Measurements from ENCODE around the gene TMEM170A. TPM values are rescaled to one million over a fixed set of nuclear protein-coding genes. Genes with fewer than 3 reads are reported as not detected.
"Not testable (repeated sequence)": the region's sequence is repeated elsewhere in the genome, so short reads cannot be mapped to it uniquely, and the experiment has no call there.

TMEM170A gene, protein sequence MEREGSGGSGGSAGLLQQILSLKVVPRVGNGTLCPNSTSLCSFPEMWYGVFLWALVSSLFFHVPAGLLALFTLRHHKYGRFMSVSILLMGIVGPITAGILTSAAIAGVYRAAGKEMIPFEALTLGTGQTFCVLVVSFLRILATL
- total RNA-seq (2014; rRNA removed; shearing (Covaris generic)) = 21.6 and 22.0 TPM in 2 replicates

DNA sequence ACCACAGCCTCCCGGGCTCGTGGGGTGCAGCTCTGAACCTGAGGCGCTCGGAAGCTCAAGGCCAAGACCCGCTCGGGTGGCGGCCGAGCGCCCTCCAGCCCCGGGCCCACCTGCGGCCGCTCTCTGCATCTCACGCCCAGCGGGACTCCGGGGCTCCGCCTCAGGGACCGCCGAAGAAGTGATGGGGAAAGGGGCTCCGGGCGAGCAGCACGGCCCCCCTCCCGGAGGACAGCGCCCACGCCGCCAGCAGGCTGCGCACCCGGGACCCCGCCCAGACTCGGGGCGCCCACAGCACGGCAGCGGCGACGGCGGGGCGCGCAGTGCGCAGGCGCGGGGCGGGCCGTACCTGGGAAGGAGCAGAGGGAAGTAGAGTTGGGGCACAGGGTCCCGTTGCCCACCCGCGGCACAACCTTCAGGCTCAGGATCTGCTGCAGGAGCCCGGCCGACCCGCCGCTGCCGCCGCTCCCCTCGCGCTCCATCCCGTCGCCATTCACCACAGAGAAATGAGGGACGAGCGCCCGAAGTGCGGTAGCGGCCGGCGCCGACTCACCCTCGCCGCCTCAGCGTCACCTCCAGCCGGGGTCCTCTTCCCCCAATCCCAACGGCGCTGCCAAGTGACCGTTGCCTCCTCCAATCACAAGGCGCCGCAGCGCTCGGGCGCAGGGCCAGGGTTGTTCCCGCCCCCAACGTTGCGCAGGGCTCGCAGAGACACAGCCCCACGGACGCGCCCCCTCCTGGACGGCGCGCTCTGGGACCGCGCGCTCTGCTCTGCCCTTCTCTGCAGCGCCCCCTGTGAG is at the start of gene TMEM170A:
Gene TMEM170A, minus strand, starts transcription at position 568 of the 797 bp plus-strand sequence. Its CDS starts 89 bp downstream, at position 479.
- peak within 1 kb of the TSS; percentile 93 for H3K4me3 ChIP-seq
- no peaks in the 10 kb centered on the region for H3K36me3 ChIP-seq
- H3K27me3 ChIP-seq = no peaks in the 10 kb centered on the region
- H3K4me1 ChIP-seq = no peaks in the 10 kb centered on the region
- peak; percentile 96 for DNase-seq
- no peaks in the 10 kb centered on the region for H3K9me3 ChIP-seq (replicated peaks)
- peak within 1 kb of the TSS; percentile 58 for H3K27ac ChIP-seq

DNA sequence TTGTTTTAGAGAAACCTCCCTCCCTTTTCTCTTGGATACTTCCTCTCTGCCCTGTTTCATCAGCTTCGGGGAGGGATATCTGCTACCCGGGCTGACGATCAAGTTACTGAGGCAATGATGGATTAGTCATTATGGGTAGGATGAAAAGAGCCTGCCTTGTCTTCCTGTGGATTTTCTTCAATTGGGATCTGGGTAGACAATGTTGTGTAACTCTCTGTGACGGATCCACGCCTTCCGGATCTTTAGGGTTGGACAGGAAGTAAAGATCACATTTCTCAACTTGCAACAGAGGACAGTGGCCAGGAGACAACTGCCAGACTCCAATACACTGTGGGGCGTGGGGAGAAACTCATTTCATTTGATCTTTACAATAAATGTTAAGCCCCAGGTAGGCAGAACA is 42.1 kb upstream of the TMEM170A start:
- DNase-seq = peak in 1 of 2 experiments; percentile 62
- no peaks in the 10 kb centered on the region for H3K27me3 ChIP-seq
- no peaks in the 10 kb centered on the region for H3K9me3 ChIP-seq (replicated peaks)
- H3K36me3 ChIP-seq = no peaks in the 10 kb centered on the region
- peak overlapping the region; percentile 31; the same call in 1 of the 2 replicates for H3K4me3 ChIP-seq
- no peak overlapping the region for H3K27ac ChIP-seq
- 0 out of 2 replicates have a peak, but pooled peaks cover 3% of the 10 kb centered on the region for H3K4me1 ChIP-seq

DNA sequence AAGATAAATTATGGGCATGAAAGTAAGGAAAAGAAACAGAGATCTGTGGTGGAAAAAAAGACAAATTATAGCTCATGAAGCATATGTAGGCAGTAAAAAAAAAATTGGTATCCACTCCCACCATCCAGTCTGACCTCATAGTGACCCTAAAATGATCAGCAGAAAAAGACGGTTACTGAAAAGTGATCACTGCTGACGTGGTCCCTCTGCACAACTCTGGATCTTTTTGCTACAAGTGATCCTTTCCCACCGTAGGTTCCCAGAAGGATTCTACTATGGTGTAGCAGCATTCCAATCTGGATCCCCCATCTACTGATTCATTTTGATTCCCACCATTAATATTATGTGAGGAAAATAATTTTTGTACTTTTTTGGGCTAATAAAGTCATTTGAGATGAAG is 41.6 kb upstream of the TMEM170A start:
- DNase-seq = no peak
- Histone ChIP-seq H3K4me1 (0 out of 2 replicates have a peak, but pooled peaks cover 3% of the 10 kb centered on the region), H3K4me3 (peak overlapping the region; percentile 31; the same call in 1 of the 2 replicates), H3K9me3 (replicated peaks) (no peaks in the 10 kb centered on the region), H3K36me3 (no peaks in the 10 kb centered on the region), H3K27ac (no peak overlapping the region), H3K27me3 (no peaks in the 10 kb centered on the region)

DNA sequence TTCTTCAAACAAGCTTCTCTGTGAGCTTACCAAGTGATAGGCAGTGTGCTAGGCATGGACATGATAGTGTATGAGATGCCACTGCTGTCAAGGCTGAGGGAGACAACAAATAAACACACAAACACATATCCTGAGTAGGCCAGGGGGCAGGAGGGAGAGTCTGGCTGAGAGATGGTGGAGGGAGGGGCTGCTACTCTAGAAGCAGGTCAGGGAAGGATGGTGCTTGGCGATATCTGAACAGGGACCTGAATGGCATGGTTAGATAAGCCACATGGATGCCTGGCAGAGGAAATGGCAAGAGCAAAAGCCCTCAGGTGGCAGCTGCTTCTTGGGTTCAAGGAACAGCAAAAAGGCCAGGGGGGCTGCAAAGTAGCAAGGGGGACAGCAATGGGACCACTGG is 39.3 kb upstream of the TMEM170A start:
- Histone ChIP-seq H3K4me3 (no peak overlapping the region), H3K36me3 (no peaks in the 10 kb centered on the region), H3K27ac (no peak overlapping the region), H3K4me1 (0 out of 2 replicates have a peak, but pooled peaks cover 3% of the 10 kb centered on the region), H3K9me3 (replicated peaks) (no peaks in the 10 kb centered on the region), H3K27me3 (no peaks in the 10 kb centered on the region)
- no peak for DNase-seq

DNA sequence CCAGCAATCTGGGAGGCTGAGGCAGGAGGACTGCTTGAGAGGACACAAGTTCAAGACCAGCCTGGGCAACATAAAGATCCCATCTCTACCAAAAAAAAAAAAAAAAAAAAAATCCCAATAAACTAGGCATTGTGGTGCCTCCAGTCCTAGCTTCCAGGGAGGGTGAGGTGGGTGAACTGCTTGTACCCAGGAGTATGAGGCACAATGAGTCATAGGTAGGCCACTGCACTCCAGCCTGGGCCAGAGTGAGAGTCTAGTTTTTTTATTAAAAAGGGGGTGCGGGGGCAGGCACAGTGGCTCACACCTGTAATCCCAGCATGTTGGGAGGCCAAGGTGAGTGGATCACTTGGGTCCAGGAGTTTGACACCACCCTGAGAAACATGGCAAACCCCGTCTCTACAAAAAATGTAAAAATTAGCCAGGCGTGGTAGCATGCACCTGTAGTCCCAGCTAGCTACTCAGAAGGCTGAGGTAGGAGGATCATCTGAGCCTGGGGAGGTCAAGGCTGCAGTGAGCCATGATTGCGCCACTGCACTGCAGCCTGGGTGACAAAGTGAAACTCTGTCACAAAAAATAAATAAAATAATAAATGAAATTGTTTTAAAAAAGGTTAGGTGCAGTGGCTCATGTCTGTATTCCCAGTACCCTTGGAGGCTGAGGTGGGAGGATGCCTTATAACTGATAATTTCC is 38.6 kb upstream of the TMEM170A start:
- DNase-seq = no peak

DNA sequence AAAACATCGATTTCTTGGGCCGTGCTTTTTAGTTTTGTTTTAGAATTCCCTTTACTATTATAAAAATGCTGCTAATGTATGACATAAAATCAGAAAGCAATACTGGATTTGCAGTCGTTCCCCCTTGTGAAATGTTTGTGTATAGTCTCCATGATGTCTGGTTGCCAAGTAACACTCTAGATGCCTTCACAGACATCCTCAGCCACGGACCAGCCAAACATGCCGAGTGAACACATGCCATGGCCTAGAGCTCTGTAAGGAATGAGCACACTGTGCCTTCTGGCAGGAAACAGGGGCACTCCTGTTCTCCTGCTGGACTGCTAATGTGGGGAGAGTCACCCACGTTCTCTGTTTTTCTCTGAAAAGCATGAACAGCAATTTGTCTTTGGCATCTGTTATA is 37.3 kb upstream of the TMEM170A start:
- H3K4me1 ChIP-seq; H3K27ac ChIP-seq; H3K36me3 ChIP-seq; DNase-seq; H3K27me3 ChIP-seq; H3K9me3 ChIP-seq (replicated peaks); H3K4me3 ChIP-seq: not testable (repeated sequence)

More for the DNA sequence above, 38.6 kb upstream of the TMEM170A start:
- H3K27me3 ChIP-seq = no peaks in the 10 kb centered on the region
- no peaks in the 10 kb centered on the region for H3K36me3 ChIP-seq
- H3K4me1 ChIP-seq = peaks cover 6% of the 10 kb centered on the region; the same call in 1 of the 2 replicates
- H3K27ac ChIP-seq = no peak overlapping the region
- no peaks in the 10 kb centered on the region for H3K9me3 ChIP-seq (replicated peaks)
- no peak overlapping the region for H3K4me3 ChIP-seq

DNA sequence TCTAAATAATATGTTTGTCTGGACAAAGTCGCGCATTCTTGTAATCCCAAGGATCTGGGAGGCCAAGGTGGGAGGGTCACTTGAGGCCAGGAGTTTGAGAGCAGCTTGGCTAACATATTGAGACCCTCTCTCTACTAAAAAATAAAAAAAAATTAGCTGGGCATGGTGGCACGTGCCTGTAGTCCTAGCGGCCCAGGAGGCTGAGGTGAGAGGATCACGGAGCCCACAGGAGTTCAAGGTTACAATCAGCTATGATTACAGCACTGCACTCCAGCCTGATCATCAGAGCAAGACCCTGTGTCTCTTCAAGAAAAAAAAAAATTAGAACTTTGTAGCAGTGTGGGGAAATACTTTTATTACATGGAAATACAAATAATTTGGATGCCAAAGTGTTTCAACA is 36.9 kb upstream of the TMEM170A start:
- Histone ChIP-seq H3K4me3 (no peak overlapping the region), H3K4me1 (peaks cover 6% of the 10 kb centered on the region; the same call in 1 of the 2 replicates), H3K9me3 (replicated peaks) (no peaks in the 10 kb centered on the region), H3K36me3 (no peaks in the 10 kb centered on the region), H3K27me3 (no peaks in the 10 kb centered on the region), H3K27ac (no peak overlapping the region)
- no peak for DNase-seq

DNA sequence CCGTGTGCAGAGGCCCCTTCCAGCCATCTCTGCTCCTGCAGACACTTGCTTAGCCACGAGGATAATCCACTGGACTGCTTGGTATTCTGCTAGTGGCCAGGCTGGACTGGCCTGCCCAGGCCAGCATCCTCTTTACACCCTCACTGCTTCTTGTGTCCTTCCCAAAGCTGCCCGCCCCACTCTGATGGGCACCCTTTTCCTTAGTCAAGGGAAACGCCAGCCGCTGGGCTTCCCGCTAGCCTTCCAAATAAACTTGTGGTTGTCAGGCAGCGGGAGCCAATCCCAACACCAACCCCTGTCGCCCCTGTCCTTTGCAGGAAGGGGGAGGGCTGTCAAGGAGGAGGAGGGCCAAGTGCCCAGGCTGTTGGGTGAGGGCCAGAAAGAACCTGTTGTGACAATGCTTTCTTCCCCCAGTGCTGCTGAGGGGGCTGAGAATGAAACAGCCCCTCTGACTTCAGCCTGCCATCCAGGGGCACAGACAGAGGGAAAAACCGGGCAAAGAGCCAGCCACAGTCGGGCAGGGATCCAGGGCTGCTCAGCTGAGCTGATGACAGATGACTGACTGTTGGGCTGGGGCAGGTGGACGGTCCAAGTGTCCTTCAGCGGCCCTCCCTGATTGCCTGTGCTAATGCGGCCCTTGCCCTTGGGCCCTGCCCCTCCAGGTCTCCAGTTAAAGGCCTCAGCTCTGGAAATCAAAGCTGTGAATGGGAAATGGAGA is 34.3 kb upstream of the TMEM170A start:
- not testable (repeated sequence) for H3K27ac ChIP-seq; H3K4me1 ChIP-seq; H3K4me3 ChIP-seq; H3K9me3 ChIP-seq (replicated peaks); H3K27me3 ChIP-seq; H3K36me3 ChIP-seq
- peak; percentile 46 to 61 for DNase-seq

DNA sequence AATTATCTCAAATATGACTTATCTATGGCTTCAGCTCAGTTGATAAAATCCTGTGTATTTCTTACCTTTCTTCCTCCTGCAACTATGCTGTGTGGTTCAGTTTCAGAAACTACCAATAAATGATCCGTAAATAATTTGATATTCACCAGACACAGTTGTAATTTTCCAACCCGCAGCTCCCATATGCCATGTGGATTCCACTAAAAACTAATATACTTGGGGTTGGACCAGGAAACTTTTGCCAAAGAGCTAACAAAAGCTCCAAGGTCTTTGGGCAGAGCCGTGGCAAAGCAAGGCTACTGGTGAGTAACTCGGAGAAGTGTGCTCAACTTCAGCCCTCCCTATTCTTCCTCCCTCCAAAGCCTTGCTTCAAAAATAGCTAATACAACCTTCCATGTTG is 33.1 kb upstream of the TMEM170A start:
- Histone ChIP-seq H3K4me1 (peaks cover 3% of the 10 kb centered on the region; the same call in 1 of the 2 replicates), H3K27ac (no peak overlapping the region), H3K36me3 (no peaks in the 10 kb centered on the region), H3K9me3 (replicated peaks) (no peaks in the 10 kb centered on the region), H3K4me3 (no peak overlapping the region), H3K27me3 (no peaks in the 10 kb centered on the region; the same call in 1 of the 2 replicates)
- DNase-seq = no peak

DNA sequence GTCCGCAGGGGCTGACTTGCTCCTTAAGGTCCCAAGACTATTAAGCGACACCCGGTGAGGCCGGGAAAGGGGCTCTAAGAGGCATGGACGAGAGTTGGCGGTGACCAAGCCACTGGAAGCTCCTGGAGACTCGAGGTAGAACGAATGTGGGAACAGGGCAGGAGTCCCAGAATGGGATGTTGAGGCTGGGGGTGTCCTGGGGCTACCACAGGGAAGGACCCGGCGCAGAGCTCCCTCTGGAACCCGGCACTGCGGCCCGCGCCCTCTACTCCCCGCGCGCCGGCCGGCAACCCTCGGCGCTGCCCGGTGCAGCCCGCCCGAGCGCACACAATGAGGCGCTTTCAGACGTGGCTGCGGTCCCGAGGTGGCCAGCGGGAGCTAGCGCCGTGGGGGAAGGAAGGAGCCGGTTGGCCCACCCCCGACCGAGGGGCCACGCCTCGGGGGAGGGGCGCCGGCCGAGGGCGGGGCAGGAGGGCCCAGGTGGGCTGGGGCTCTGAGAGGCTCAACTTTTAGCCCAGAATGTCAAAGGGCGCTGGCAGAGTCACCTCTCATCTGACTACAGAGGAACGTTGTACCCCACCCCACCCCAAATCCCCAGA is 30.7 kb upstream of the TMEM170A start, which contains the start of gene CHST6:
Gene CHST6, minus strand, starts transcription at position 366 of the 599 bp plus-strand sequence. CDS start 15,613 bp downstream, outside the sequence.
- no peaks in the 10 kb centered on the region for H3K36me3 ChIP-seq
- H3K4me3 ChIP-seq = no peak within 1 kb of the TSS
- no peaks in the 10 kb centered on the region for H3K9me3 ChIP-seq (replicated peaks)
- H3K27me3 ChIP-seq = no peaks in the 10 kb centered on the region; the same call in 1 of the 2 replicates
- H3K27ac ChIP-seq = no peak within 1 kb of the TSS
- H3K4me1 ChIP-seq = peaks cover 3% of the 10 kb centered on the region; the same call in 1 of the 2 replicates
- DNase-seq = no peak

DNA sequence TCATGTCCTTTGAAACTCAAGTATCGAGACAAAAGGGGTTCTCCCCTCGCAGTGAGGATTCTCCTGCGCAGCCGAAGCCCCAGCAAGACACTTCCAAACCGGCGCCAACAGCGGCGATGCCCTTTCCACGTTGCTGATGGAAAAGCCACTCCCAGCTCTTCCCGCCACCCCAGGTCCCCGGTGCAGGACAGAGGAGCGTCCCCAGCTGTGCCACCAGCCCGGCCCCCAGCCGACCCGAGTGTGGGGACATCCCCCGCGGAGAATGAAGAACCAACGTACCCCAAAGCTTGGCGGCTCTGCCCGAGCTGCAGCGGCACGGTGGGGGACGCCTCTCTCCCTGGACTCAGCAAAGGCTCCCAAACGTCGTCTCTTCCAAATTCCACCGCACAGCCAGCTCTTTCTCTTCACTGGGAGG is 30.2 kb upstream of the TMEM170A start:
- Histone ChIP-seq H3K9me3 (replicated peaks) (no peaks in the 10 kb centered on the region), H3K27ac (no peak overlapping the region), H3K27me3 (no peaks in the 10 kb centered on the region; the same call in 1 of the 2 replicates), H3K36me3 (no peaks in the 10 kb centered on the region), H3K4me1 (peaks cover 3% of the 10 kb centered on the region; the same call in 1 of the 2 replicates), H3K4me3 (no peak overlapping the region)
- no peak for DNase-seq

DNA sequence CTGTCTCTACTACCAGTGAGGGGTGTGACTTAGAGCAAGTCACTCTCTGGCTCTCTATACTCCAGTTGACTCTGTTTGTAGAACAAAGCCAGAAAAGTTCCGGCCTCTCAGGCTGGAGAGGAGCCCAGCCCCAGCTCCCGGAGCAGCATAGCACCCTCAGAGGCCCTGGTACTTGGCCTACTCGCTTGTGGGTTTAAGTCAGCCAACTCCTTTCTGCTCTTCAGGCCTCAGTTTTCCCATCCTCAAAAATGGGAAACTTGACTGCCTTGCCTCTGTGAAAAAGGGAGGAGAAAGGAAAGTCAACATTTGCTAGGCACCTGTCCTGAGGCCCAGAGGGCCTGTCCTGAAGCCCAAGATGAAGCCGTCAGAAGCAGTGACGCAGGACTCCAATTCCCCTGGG is 29.7 kb upstream of the TMEM170A start:
- Histone ChIP-seq H3K27ac (no peak overlapping the region), H3K9me3 (replicated peaks) (no peaks in the 10 kb centered on the region), H3K27me3 (no peaks in the 10 kb centered on the region; the same call in 1 of the 2 replicates), H3K36me3 (no peaks in the 10 kb centered on the region), H3K4me1 (peaks cover 3% of the 10 kb centered on the region; the same call in 1 of the 2 replicates), H3K4me3 (no peak overlapping the region)
- no peak for DNase-seq

DNA sequence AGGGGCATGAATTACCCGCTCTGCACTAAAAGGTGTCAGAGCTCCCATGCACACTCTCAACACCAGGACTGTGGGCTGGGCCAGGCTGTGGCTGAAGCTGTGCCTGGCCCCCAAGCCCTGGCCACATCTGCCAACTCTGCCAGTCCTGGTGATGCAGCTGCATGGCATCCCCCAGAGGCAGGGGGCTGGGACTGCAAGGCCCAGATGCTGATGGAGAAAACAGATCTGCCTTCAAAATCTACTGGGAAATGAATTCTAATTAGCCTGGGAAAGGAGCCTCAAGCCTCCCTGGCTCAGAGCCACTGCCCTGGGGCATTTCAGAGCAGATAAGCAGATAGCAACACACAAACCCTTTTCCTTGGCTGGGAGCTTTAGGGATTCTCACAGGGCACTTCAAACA is 27.4 kb upstream of the TMEM170A start:
- H3K36me3 ChIP-seq = no peaks in the 10 kb centered on the region
- H3K9me3 ChIP-seq (replicated peaks) = no peaks in the 10 kb centered on the region
- no peaks in the 10 kb centered on the region; the same call in 1 of the 2 replicates for H3K27me3 ChIP-seq
- no peaks in the 10 kb centered on the region for H3K4me1 ChIP-seq
- no peak overlapping the region for H3K27ac ChIP-seq
- H3K4me3 ChIP-seq = no peak overlapping the region
- peak; percentile 56 to 78 for DNase-seq

DNA sequence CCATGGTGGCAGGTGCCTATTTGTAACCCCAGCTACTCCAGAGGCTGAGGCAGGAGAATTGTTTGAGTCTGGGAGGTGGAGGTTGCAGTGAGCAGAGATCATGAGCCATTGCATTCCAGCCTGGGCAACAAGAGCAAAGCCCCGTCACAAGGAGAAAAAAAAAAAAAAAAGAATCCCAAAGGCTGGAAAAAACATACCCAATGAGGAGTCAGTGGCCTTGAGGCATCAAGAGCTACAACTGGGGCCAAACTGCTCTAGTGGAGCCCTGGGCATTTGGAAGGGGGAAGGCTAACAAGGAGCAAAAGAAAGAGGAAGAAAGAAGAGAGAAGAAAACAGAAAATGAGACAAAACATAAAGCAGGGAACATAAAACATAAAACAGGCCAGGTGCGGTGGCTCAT is 23.8 kb upstream of the TMEM170A start:
- DNase-seq = no peak
- Histone ChIP-seq H3K4me3 (no peak overlapping the region), H3K36me3 (no peaks in the 10 kb centered on the region)

More for the DNA sequence above, 23.8 kb upstream of the TMEM170A start:
- Histone ChIP-seq H3K9me3 (replicated peaks) (no peaks in the 10 kb centered on the region), H3K27me3 (no peaks in the 10 kb centered on the region; the same call in 1 of the 2 replicates), H3K27ac (no peak overlapping the region), H3K4me1 (peaks cover 20% of the 10 kb centered on the region)

Measured in SJCRH30 (cell line).